ENCODE results near the gene TRIOBP. TPM values are rescaled to one million over a fixed set of nuclear protein-coding genes. Genes with fewer than 3 reads are reported as not detected.

The TRIOBP gene
- total and polyA plus RNA-seq, 2 donors (not counting 3 experiments of a cell fraction or from before 2014, with no cell fraction given), result 60.6 to 104 TPM

GRCh38 chr22:37701141-37701786, 4.4 kb downstream of the TRIOBP start:
- intact Hi-C loops (cut with micrococcal nuclease), result no loop called here
- Histone ChIP-seq H3K27ac (ENCODE audit: insufficient read depth, low read depth, low read length) (no peak overlapping the region), H3K9me3 (replicated peaks; ENCODE audit: control insufficient read depth, insufficient read depth, low read length) (no peaks in the 10 kb centered on the region), H3K9ac (replicated peaks; ENCODE audit: extremely low read depth, insufficient read depth, low read length) (no peak overlapping the region), H3K27me3 (ENCODE audit: control insufficient read depth in 2 of 2, insufficient read depth in 2 of 2, low read length in 2 of 2) (no peaks in the 10 kb centered on the region), H3K4me2 (ENCODE audit: insufficient read depth, low read length) (no peak overlapping the region), H3K36me3 (ENCODE audit: control insufficient read depth in 2 of 2, extremely low read depth in 1 of 2, insufficient read depth in 2 of 2, low read length in 2 of 2) (no peaks in the 10 kb centered on the region), H4K20me1 (replicated peaks; ENCODE audit: control insufficient read depth, extremely low read depth, insufficient read depth, low read length) (no peaks in the 10 kb centered on the region), H3K4me1 (ENCODE audit: control insufficient read depth, extremely low read depth, insufficient read depth, low read length) (peaks cover 6% of the 10 kb centered on the region), H2AFZ (ENCODE audit: low read depth, low read length) (peak overlapping the region; percentile 7), H3K79me2 (ENCODE audit: control insufficient read depth, insufficient read depth, low read length) (no peaks in the 10 kb centered on the region), H3K4me3 (replicated peaks in 1 of 3; ENCODE audit: insufficient read depth in 1 of 3, low read depth in 1 of 3, low read length in 3 of 3) (no peak overlapping the region), H3K9me1 (replicated peaks; ENCODE audit: control insufficient read depth, extremely low read depth, insufficient read depth, low read length) (no peaks in the 10 kb centered on the region)
- FAIRE-seq (no peak), DNase-seq (ENCODE audit: low read depth, low spot score) (peak; percentile 20)
- POLR2A ChIA-PET, result no interaction called here
- CTCF ChIA-PET, result no interaction called here
- TF ChIP-seq POLR2A (IDR thresholded peaks at IDR 0.05; ENCODE audit: low read depth, low read length) (no peak), POLR2AphosphoS5 (IDR thresholded peaks at IDR 0.05; ENCODE audit: insufficient read depth, low read depth, low read length) (no peak), MAX (IDR thresholded peaks at IDR 0.05; ENCODE audit: insufficient read depth, insufficient read length) (no peak), MYC (IDR thresholded peaks at IDR 0.05; ENCODE audit: low read depth, low read length) (no peak), JUN (IDR thresholded peaks at IDR 0.05; ENCODE audit: borderline replicate concordance, insufficient read depth, insufficient read length, low read depth) (no peak), EZH2 (IDR thresholded peaks at IDR 0.05; ENCODE audit: borderline replicate concordance, low read depth, low read length, severe bottlenecking) (no peak), FOS (IDR thresholded peaks at IDR 0.05; ENCODE audit: borderline replicate concordance, insufficient read depth, low read length) (no peak), CTCF (IDR thresholded peaks at IDR 0.05; ENCODE audit: extremely low read depth in 1 of 2, insufficient read depth in 1 of 2, low read depth in 1 of 2, low read length in 2 of 2) (no peak)
- dilution Hi-C loops (cut with MboI; ENCODE audit: extremely low pct_ligation_motif_present, low sequenced_read_pairs), result no loop called here
- no TSS peak for BruUV-seq (replicated peaks)

All from endothelial cell of umbilical vein (primary cell).